KMS-11 (cell line): ENCODE measurements around the gene KRTAP4-9.
"Not testable (repeated sequence)": the region's sequence is repeated elsewhere in the genome, so short reads cannot be mapped to it uniquely, and the experiment has no call there.

Experiments used
- H2AFZ ChIP-seq: fragments of 200-600 bp; sonication (generic); 2 replicates; pipeline ENCODE4 v1.6.1; 2016; ENCODE audit warnings: antibody characterized with exemption, mixed run types, low read depth
- H3K27ac ChIP-seq: fragments of 200-600 bp; sonication (generic); 2 replicates; pipeline ENCODE4 v1.6.1; 2016; ENCODE audit warnings: mild to moderate bottlenecking, mixed run types
- H3K27me3 ChIP-seq: fragments of 200-600 bp; sonication (generic); 2 replicates; pipeline ENCODE4 v1.6.1; 2017; ENCODE audit warnings: mild to moderate bottlenecking, low read depth, mixed run types, moderate library complexity; ENCODE audit not compliant: insufficient read depth
- H3K36me3 ChIP-seq: fragments of 200-600 bp; sonication (generic); 2 replicates; pipeline ENCODE4 v1.6.1; 2017; ENCODE audit warnings: mild to moderate bottlenecking, mixed run types; ENCODE audit not compliant: insufficient read depth
- H3K4me1 ChIP-seq: fragments of 200-600 bp; sonication (generic); 2 replicates; pipeline ENCODE4 v1.6.1; 2016; ENCODE audit warnings: mild to moderate bottlenecking, low read depth, mixed run types; ENCODE audit not compliant: poor library complexity, severe bottlenecking
- H3K4me2 ChIP-seq: fragments of 200-600 bp; sonication (generic); 2 replicates; pipeline ENCODE4 v1.7.0; 2016; ENCODE audit warnings: mild to moderate bottlenecking, mixed run types
- H3K4me3 ChIP-seq: fragments of 200-600 bp; sonication (generic); IDR thresholded peaks from 2 replicates; pipeline ENCODE4 v1.6.1; 2017; ENCODE audit warnings: low read depth, low read length, mixed read lengths; ENCODE audit not compliant: insufficient read depth
- H3K79me2 ChIP-seq: fragments of 200-600 bp; sonication (generic); 2 replicates; pipeline ENCODE4 v1.6.1; 2016; ENCODE audit warnings: low read depth, mixed run types; ENCODE audit not compliant: insufficient read depth
- H3K9ac ChIP-seq: fragments of 200-600 bp; sonication (generic); 2 replicates; pipeline ENCODE4 v1.6.1; 2016; ENCODE audit warnings: mild to moderate bottlenecking, mixed run types
- H4K20me1 ChIP-seq: fragments of 200-600 bp; sonication (generic); 2 replicates; pipeline ENCODE4 v1.6.1; 2016; ENCODE audit warnings: mild to moderate bottlenecking, mixed run types; ENCODE audit not compliant: insufficient read depth
- CTCF ChIP-seq: fragments of 200-600 bp; sonication (generic); conservative IDR thresholded peaks from 2 replicates; pipeline ENCODE4 v1.6.1; 2017; ENCODE audit warnings: low read depth, mild to moderate bottlenecking, antibody characterized with exemption, low read length, moderate library complexity, mixed read lengths

Gene KRTAP4-9

GRCh38 chr17:41133880-41134735 lies 28.9 kb downstream of the KRTAP4-9 start:
- Histone ChIP-seq H3K4me3 (no peak overlapping the region), H3K79me2 (no peaks in the 10 kb centered on the region), H3K27me3 (no peaks in the 10 kb centered on the region), H3K4me1 (no peaks in the 10 kb centered on the region), H3K4me2 (no peak overlapping the region), H3K9ac (no peak overlapping the region), H3K27ac (no peak overlapping the region), H2AFZ (no peak overlapping the region), H4K20me1 (no peaks in the 10 kb centered on the region), H3K36me3 (no peaks in the 10 kb centered on the region)
- TF ChIP-seq CTCF = no peak

- H3K4me2 ChIP-seq, H3K36me3 ChIP-seq, H3K9ac ChIP-seq, H3K4me1 ChIP-seq, H4K20me1 ChIP-seq, H3K27ac ChIP-seq, H3K27me3 ChIP-seq, H3K79me2 ChIP-seq, H2AFZ ChIP-seq, H3K4me3 ChIP-seq: not testable (repeated sequence)
Observed at GRCh38 chr17:41139865-41140264, 34.7 kb downstream of the KRTAP4-9 start.

- no peak within 1 kb of the TSS for H3K9ac ChIP-seq
- no peak for TF ChIP-seq CTCF
- H3K27ac ChIP-seq = no peak within 1 kb of the TSS
- no peaks in the 10 kb centered on the region for H3K79me2 ChIP-seq
- H4K20me1 ChIP-seq = no peaks in the 10 kb centered on the region
- H3K36me3 ChIP-seq = no peaks in the 10 kb centered on the region
- no peak within 1 kb of the TSS for H3K4me3 ChIP-seq
- no peak within 1 kb of the TSS for H2AFZ ChIP-seq
- no peaks in the 10 kb centered on the region for H3K4me1 ChIP-seq
- H3K4me2 ChIP-seq = no peak within 1 kb of the TSS
- no peaks in the 10 kb centered on the region for H3K27me3 ChIP-seq
Observed at GRCh38 chr17:41140360-41141131, 35.4 kb downstream of the KRTAP4-9 start, which contains the start of gene KRTAP4-6. KRTAP4-6 (minus strand) TSS chr17:41140544; CDS start chr17:41140487, 57 bp downstream.

GRCh38 chr17:41141361-41141760 lies 36.2 kb downstream of the KRTAP4-9 start:
- H2AFZ ChIP-seq = no peak overlapping the region
- H3K27ac ChIP-seq = no peak overlapping the region
- no peaks in the 10 kb centered on the region for H3K4me1 ChIP-seq
- no peaks in the 10 kb centered on the region for H3K27me3 ChIP-seq
- H3K79me2 ChIP-seq = no peaks in the 10 kb centered on the region
- no peak for TF ChIP-seq CTCF
- H4K20me1 ChIP-seq = no peaks in the 10 kb centered on the region
- H3K4me3 ChIP-seq = no peak overlapping the region
- H3K4me2 ChIP-seq = no peak overlapping the region
- H3K36me3 ChIP-seq = no peaks in the 10 kb centered on the region
- no peak overlapping the region for H3K9ac ChIP-seq
